Breast epithelium (tissue), 4 donors: Measurements from ENCODE around the gene FAM161B. TPM values are rescaled to one million over a fixed set of nuclear protein-coding genes. Genes with fewer than 3 reads are reported as not detected.

ENCODE experiments used
- DNase-seq, 2 donors: peaks; one replicate each; pipeline ENCODE4 v3.0.0-alpha.2; 2019; ENCODE audit warnings: low spot score in 2 of 2
- H3K27ac ChIP-seq, 2 donors: fragments of 200-600 bp; sonication (generic) in 1 of 2; one replicate each; pipeline ENCODE4 v1.5.1; 2016 to 2019; ENCODE audit warnings: mild to moderate bottlenecking in 1 of 2
- H3K27me3 ChIP-seq, 2 donors: fragments of 200-600 bp; sonication (generic) in 1 of 2; one replicate each; pipeline versions ENCODE4 v1.5.1 to v1.6.0; 2017 to 2019; ENCODE audit warnings: control low read depth in 1 of 2, mild to moderate bottlenecking in 1 of 2
- H3K36me3 ChIP-seq: fragments of 200-600 bp; one replicate; pipeline ENCODE4 v1.5.1; 2019
- H3K4me1 ChIP-seq, 2 donors: fragments of 200-600 bp; sonication (generic); one replicate each; pipeline ENCODE4 v1.5.1; 2016 to 2019; ENCODE audit warnings: control low read depth in 1 of 2
- H3K4me3 ChIP-seq, 3 donors: fragments of 200-600 bp; sonication (generic); 1 replicate in 2 of 3; 2 replicates in 1 of 3; pipeline ENCODE4 v1.5.1; 2016 to 2019; ENCODE audit warnings: mild to moderate bottlenecking in 3 of 3, moderate library complexity in 2 of 3
- H3K9me3 ChIP-seq, 2 donors: fragments of 200-600 bp; sonication (generic) in 1 of 2; one replicate each; pipeline ENCODE4 v1.5.1; 2016 to 2019; ENCODE audit warnings: control low read depth in 1 of 2
- POLR2A ChIP-seq: fragments of 450-650 bp; IDR thresholded peaks from one replicate; pipeline ENCODE4 v1.6.1; 2016; ENCODE audit warnings: antibody characterized with exemption, mild to moderate bottlenecking, moderate library complexity
- POLR2AphosphoS5 ChIP-seq, 3 donors: sonication (generic); formaldehyde crosslinking; IDR thresholded peaks; one replicate each; pipeline ENCODE4 v1.6.1; 2017; ENCODE audit warnings: antibody characterized with exemption in 3 of 3
- intact Hi-C: fragments of 100-400 bp; cut with DNase I; formaldehyde crosslinking; loops from one replicate; pipeline ENCODE4 v1.15.1; 2023; ENCODE audit warnings: low total_unique reads
- total RNA-seq, 3 donors: library from RNA; depleted of rRNA; stranded (reverse); fragments of >200 nt; gene quantifications; one replicate each; pipeline ENCODE4 v1.1.0, GENCODE V29; 2016
- TF ChIP-seq, protein P1 (sequence below), 3 donors: fragments of 450-650 bp; IDR thresholded peaks; one replicate each; pipeline ENCODE4 v1.5.1; 2016 to 2017; ENCODE audit warnings: antibody characterized with exemption in 3 of 3, mild to moderate bottlenecking in 3 of 3, moderate library complexity in 3 of 3

The FAM161B gene
- total RNA-seq, 3 donors from 2014 or later = 4.5 to 12.3 (median 11.1) TPM

- no peak overlapping the region for H3K27ac ChIP-seq
- H3K4me1 ChIP-seq = no peaks in the 10 kb centered on the region
- TF ChIP-seq, protein P1, sequence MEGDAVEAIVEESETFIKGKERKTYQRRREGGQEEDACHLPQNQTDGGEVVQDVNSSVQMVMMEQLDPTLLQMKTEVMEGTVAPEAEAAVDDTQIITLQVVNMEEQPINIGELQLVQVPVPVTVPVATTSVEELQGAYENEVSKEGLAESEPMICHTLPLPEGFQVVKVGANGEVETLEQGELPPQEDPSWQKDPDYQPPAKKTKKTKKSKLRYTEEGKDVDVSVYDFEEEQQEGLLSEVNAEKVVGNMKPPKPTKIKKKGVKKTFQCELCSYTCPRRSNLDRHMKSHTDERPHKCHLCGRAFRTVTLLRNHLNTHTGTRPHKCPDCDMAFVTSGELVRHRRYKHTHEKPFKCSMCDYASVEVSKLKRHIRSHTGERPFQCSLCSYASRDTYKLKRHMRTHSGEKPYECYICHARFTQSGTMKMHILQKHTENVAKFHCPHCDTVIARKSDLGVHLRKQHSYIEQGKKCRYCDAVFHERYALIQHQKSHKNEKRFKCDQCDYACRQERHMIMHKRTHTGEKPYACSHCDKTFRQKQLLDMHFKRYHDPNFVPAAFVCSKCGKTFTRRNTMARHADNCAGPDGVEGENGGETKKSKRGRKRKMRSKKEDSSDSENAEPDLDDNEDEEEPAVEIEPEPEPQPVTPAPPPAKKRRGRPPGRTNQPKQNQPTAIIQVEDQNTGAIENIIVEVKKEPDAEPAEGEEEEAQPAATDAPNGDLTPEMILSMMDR (IDR thresholded peaks at IDR 0.05) = no peak
- TF ChIP-seq POLR2A (no peak), POLR2AphosphoS5 (IDR thresholded peaks at IDR 0.05) (no peak)
- no peak for DNase-seq
- H3K4me3 ChIP-seq = no peak overlapping the region
- H3K36me3 ChIP-seq = peaks cover 9% of the 10 kb centered on the region
- H3K9me3 ChIP-seq = no peaks in the 10 kb centered on the region
- intact Hi-C loops = no loop called here
- H3K27me3 ChIP-seq = no peaks in the 10 kb centered on the region
Observed at GRCh38 chr14:73961192-73961591, 11.3 kb upstream of the FAM161B start.

DNA sequence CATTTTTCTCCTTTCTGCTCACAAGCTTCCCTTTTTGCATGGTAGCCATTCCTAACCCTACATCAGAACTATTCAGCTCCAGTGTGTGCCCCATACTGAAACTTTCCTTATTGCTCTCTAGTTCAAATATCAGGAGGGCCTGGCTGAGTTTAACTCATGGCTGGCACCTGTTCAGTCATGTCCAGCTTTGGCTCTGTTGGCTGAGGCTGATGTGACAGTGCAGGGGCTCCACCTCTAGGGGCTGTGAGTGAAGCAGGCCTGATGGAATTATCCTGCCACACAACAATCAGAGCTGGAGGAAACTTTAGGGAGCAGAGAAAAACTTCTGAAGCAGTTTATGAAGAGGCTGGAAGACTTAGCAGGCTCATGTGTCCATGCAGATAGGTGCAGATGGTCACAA, 8.7 kb upstream of the FAM161B start:
- Histone ChIP-seq H3K36me3 (peaks cover 9% of the 10 kb centered on the region), H3K9me3 (no peaks in the 10 kb centered on the region), H3K4me1 (no peaks in the 10 kb centered on the region), H3K27ac (no peak overlapping the region), H3K4me3 (no peak overlapping the region), H3K27me3 (no peaks in the 10 kb centered on the region)
- DNase-seq = no peak
- TF ChIP-seq, protein P1 (IDR thresholded peaks at IDR 0.05) = no peak
- TF ChIP-seq POLR2AphosphoS5 (IDR thresholded peaks at IDR 0.05) = no peak
- no peak for TF ChIP-seq POLR2A
- intact Hi-C loops = no loop called here

GRCh38 chr14:73955674-73956073, 5.8 kb upstream of the FAM161B start:
- Histone ChIP-seq H3K27ac (no peak overlapping the region), H3K27me3 (no peaks in the 10 kb centered on the region), H3K4me3 (no peak overlapping the region), H3K36me3 (no peaks in the 10 kb centered on the region), H3K4me1 (no peaks in the 10 kb centered on the region), H3K9me3 (no peaks in the 10 kb centered on the region)
- intact Hi-C loops = no loop called here
- TF ChIP-seq, protein P1 (IDR thresholded peaks at IDR 0.05) = no peak
- TF ChIP-seq POLR2A (no peak), POLR2AphosphoS5 (IDR thresholded peaks at IDR 0.05) (no peak)
- DNase-seq = no peak

DNA sequence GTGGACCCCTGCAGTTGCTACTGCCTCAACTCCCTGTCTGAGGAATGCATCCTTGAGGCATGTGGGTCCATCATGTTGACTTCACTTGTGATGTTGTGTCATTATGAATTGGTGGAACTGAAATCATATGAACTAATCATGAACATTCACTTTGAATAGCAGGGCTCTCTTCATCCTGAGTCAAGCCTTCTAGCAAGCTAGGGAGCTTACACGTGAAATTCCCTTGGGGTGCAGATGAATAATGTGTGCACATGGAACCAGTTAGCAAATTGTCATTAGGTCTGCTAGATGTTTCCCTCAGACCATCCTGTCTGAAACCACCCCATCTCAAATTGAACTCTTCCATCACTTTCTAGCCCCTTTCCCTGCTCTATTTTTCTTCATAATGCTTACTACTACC, 3.8 kb upstream of the FAM161B start:
- intact Hi-C loops = no loop called here
- H3K36me3 ChIP-seq = no peaks in the 10 kb centered on the region
- no peak overlapping the region for H3K4me3 ChIP-seq
- DNase-seq = no peak
- H3K27me3 ChIP-seq = no peaks in the 10 kb centered on the region
- TF ChIP-seq POLR2A (no peak), POLR2AphosphoS5 (IDR thresholded peaks at IDR 0.05) (no peak)
- TF ChIP-seq, protein P1 (IDR thresholded peaks at IDR 0.05) = no peak
- H3K27ac ChIP-seq = no peak overlapping the region
- no peaks in the 10 kb centered on the region for H3K4me1 ChIP-seq
- H3K9me3 ChIP-seq = no peaks in the 10 kb centered on the region

- H3K27ac ChIP-seq = no peak overlapping the region
- no peaks in the 10 kb centered on the region for H3K4me1 ChIP-seq
- H3K27me3 ChIP-seq = no peaks in the 10 kb centered on the region
- no peak overlapping the region for H3K4me3 ChIP-seq
- no peak for DNase-seq
- intact Hi-C loops = no loop called here
- no peaks in the 10 kb centered on the region for H3K36me3 ChIP-seq
- no peaks in the 10 kb centered on the region for H3K9me3 ChIP-seq
- TF ChIP-seq, protein P1 (IDR thresholded peaks at IDR 0.05) = no peak
- no peak for TF ChIP-seq POLR2A
- no peak for TF ChIP-seq POLR2AphosphoS5 (IDR thresholded peaks at IDR 0.05)
Observed at GRCh38 chr14:73945159-73945670, 4.7 kb downstream of the FAM161B start.
